Esophagus muscularis mucosa (tissue), 4 donors: ENCODE results near the gene GALNS.

Source experiments
- CTCF ChIP-seq, 3 experiments: fragments of 200-600 bp in 2 of 3; fragments of 450-650 bp in 1 of 3; sonication (generic) in 2 of 3; IDR thresholded peaks; one replicate each; pipeline ENCODE4 v1.5.1; 2017 to 2019; ENCODE audit warnings: antibody characterized with exemption in 3 of 3, mild to moderate bottlenecking in 2 of 3, moderate library complexity in 1 of 3
- EP300 ChIP-seq: sonication (generic); formaldehyde crosslinking; IDR thresholded peaks from one replicate; pipeline ENCODE4 v1.6.1; 2017; ENCODE audit warnings: antibody characterized with exemption
- POLR2A ChIP-seq: fragments of 450-650 bp; IDR thresholded peaks from one replicate; pipeline ENCODE4 v1.6.1; 2017; ENCODE audit warnings: antibody characterized with exemption, moderate library complexity, mild to moderate bottlenecking, low read depth
- POLR2AphosphoS5 ChIP-seq, 2 donors: sonication (generic); formaldehyde crosslinking; IDR thresholded peaks; one replicate each; pipeline ENCODE4 v1.6.1; 2017; ENCODE audit warnings: antibody characterized with exemption in 2 of 2

- TF ChIP-seq CTCF (IDR thresholded peaks at IDR 0.05) (no peak), EP300 (no peak), POLR2A (no peak), POLR2AphosphoS5 (IDR thresholded peaks at IDR 0.05) (no peak)
Measured at GRCh38 chr16:88888057-88888456, 31.3 kb upstream of the GALNS start.
